IMR-90 (cell line): ENCODE results near the gene LIN37. TPM values are rescaled to one million over a fixed set of nuclear protein-coding genes. Genes with fewer than 3 reads are reported as not detected.

Experiments used
- ATAC-seq: fragments of 200-7000 bp; cut with Tn5 transposase; 2 replicates; pipeline ENCODE4 v1.9.1; 2020; ENCODE audit warnings: low read depth, mild to moderate bottlenecking, moderate library complexity
- BruUV-seq: library from RNA; stranded (reverse); fragments of 400-500 nt; replicated peaks from 2 replicates; lab custom pipeline; 2021; lab: Mats Ljungman, UMichigan
- CTCF ChIA-PET: fragments of 300-600 bp; formaldehyde crosslinking; extraction: SDS; loops from one replicate; lab custom pipeline; 2021; ENCODE audit warnings: antibody characterized with exemption; lab: Yijun Ruan, JAX
- POLR2A ChIA-PET: fragments of 300-600 bp; sonication (Branson Sonifier 250); formaldehyde crosslinking; loops from one replicate; lab custom pipeline; 2022; ENCODE audit warnings: antibody characterized with exemption; ENCODE audit not compliant: unreplicated experiment; lab: Charles Lee
- DNase-seq: peaks from one replicate; pipeline ENCODE4 v3.0.0; 2013
- H2AFZ ChIP-seq: replicated peaks from 2 replicates; pipeline ENCODE3; 2013; ENCODE audit warnings: low read length, mild to moderate bottlenecking; ENCODE audit not compliant: poor library complexity
- H2AK5ac ChIP-seq: 2 replicates; pipeline ENCODE4 v1.6.1; 2013; ENCODE audit warnings: low read depth, low read length, inconsistent platforms
- H2AK9ac ChIP-seq: replicated peaks from 2 replicates; pipeline ENCODE3; 2013; ENCODE audit warnings: mild to moderate bottlenecking, low read depth, low read length, moderate library complexity; ENCODE audit not compliant: poor library complexity
- H2BK120ac ChIP-seq: 2 replicates; pipeline ENCODE4 v1.6.1; 2013; ENCODE audit warnings: low read depth, low read length, inconsistent platforms
- H2BK15ac ChIP-seq: 3 replicates; pipeline ENCODE4 v1.6.1; 2013; ENCODE audit warnings: low read depth, low read length, inconsistent platforms
- H2BK20ac ChIP-seq: 2 replicates; pipeline ENCODE4 v1.6.1; 2013; ENCODE audit warnings: low read depth, mild to moderate bottlenecking, inconsistent platforms, low read length, moderate library complexity
- H2BK5ac ChIP-seq: 2 replicates; pipeline ENCODE4 v1.6.1; 2013; ENCODE audit warnings: mild to moderate bottlenecking, low read depth, low read length, inconsistent platforms; ENCODE audit not compliant: poor library complexity, severe bottlenecking
- H3K14ac ChIP-seq: replicated peaks from 2 replicates; pipeline ENCODE4 v1.6.1; 2013; ENCODE audit warnings: low read depth, low read length, inconsistent platforms
- H3K18ac ChIP-seq: 2 replicates; pipeline ENCODE4 v1.6.1; 2013; ENCODE audit warnings: low read depth, low read length, control low read depth
- H3K23ac ChIP-seq: 2 replicates; pipeline ENCODE4 v1.6.1; 2013; ENCODE audit warnings: low read depth, low read length, inconsistent platforms
- H3K27ac ChIP-seq: 2 replicates; pipeline ENCODE4 v1.5.1; 2013; ENCODE audit warnings: mild to moderate bottlenecking, control low read depth, low read length; ENCODE audit not compliant: insufficient read depth
- H3K27me3 ChIP-seq: 2 replicates; pipeline ENCODE4 v1.6.1; 2013; ENCODE audit warnings: low read length; ENCODE audit not compliant: control insufficient read depth, insufficient read depth
- H3K36me3 ChIP-seq: 2 replicates; pipeline ENCODE4 v1.6.1; 2013; ENCODE audit warnings: low read length, mixed read lengths; ENCODE audit not compliant: control insufficient read depth, insufficient read depth
- H3K4ac ChIP-seq: 2 replicates; pipeline ENCODE4 v1.6.1; 2013; ENCODE audit warnings: low read depth, low read length, inconsistent platforms
- H3K4me1 ChIP-seq: 2 replicates; pipeline ENCODE4 v1.6.1; 2013; ENCODE audit warnings: low read length, mixed read lengths; ENCODE audit not compliant: control insufficient read depth, insufficient read depth
- H3K4me2 ChIP-seq: 2 replicates; pipeline ENCODE4 v1.6.1; 2013; ENCODE audit warnings: low read depth, mild to moderate bottlenecking, control low read depth, low read length, moderate library complexity
- H3K4me3 ChIP-seq: 2 replicates; pipeline ENCODE4 v1.5.1; 2013; ENCODE audit warnings: low read depth, mild to moderate bottlenecking, control low read depth, low read length, moderate library complexity; ENCODE audit not compliant: insufficient read depth
- H3K56ac ChIP-seq: 2 replicates; pipeline ENCODE4 v1.6.1; 2013; ENCODE audit warnings: low read length, inconsistent platforms; ENCODE audit not compliant: insufficient read depth; ENCODE audit errors: extremely low read depth
- H3K79me1 ChIP-seq, 2 experiments: 2 replicates each; pipeline ENCODE4 v1.6.1; 2013; ENCODE audit warnings: low read length in 2 of 2, inconsistent platforms in 1 of 2, low read depth in 1 of 2
- H3K9ac ChIP-seq: 2 replicates; pipeline ENCODE4 v1.6.1; 2013; ENCODE audit warnings: low read depth, low read length, control low read depth
- H3K9me1 ChIP-seq: 2 replicates; pipeline ENCODE4 v1.6.1; 2013; ENCODE audit warnings: low read length, inconsistent platforms; ENCODE audit not compliant: insufficient read depth
- H3K9me3 ChIP-seq: 2 replicates; pipeline ENCODE4 v1.6.1; 2013; ENCODE audit warnings: low read length; ENCODE audit not compliant: control insufficient read depth, insufficient read depth
- H4K20me1 ChIP-seq: 2 replicates; pipeline ENCODE4 v1.6.1; 2013; ENCODE audit warnings: low read length, inconsistent platforms; ENCODE audit not compliant: insufficient read depth
- H4K5ac ChIP-seq: 2 replicates; pipeline ENCODE4 v1.6.1; 2013; ENCODE audit warnings: mild to moderate bottlenecking, low read depth, low read length, control low read depth
- H4K8ac ChIP-seq, 2 experiments: 2 replicates each; pipeline ENCODE4 v1.6.1; 2013; ENCODE audit warnings: low read depth in 2 of 2, low read length in 2 of 2, control low read depth in 1 of 2, inconsistent platforms in 1 of 2
- H4K91ac ChIP-seq: 2 replicates; pipeline ENCODE4 v1.6.1; 2013; ENCODE audit warnings: low read depth, low read length, inconsistent platforms; ENCODE audit not compliant: insufficient read depth
- BHLHE40 ChIP-seq: fragments of 150-350 bp; IDR thresholded peaks from 2 replicates; pipeline ENCODE4 v1.6.1; 2016; ENCODE audit warnings: mild to moderate bottlenecking, low read depth, low read length
- CEBPB ChIP-seq: IDR thresholded peaks from 2 replicates; pipeline ENCODE4 v1.6.1; 2012; ENCODE audit warnings: low read depth, low read length, improper control_type of control experiment
- CHD1 ChIP-seq: IDR thresholded peaks from 2 replicates; pipeline ENCODE4 v1.6.1; 2012; ENCODE audit warnings: low read depth, low read length, improper control_type of control experiment
- ELK1 ChIP-seq: fragments of 150-350 bp; IDR thresholded peaks from 2 replicates; pipeline ENCODE4 v1.6.1; 2016; ENCODE audit warnings: low read depth, mild to moderate bottlenecking, low read length, moderate library complexity, borderline replicate concordance
- FOS ChIP-seq: fragments of 150-350 bp; IDR thresholded peaks from 2 replicates; pipeline ENCODE4 v1.6.1; 2016; ENCODE audit warnings: low read depth, low read length
- MAFK ChIP-seq: IDR thresholded peaks from 2 replicates; pipeline ENCODE4 v1.6.1; 2012; ENCODE audit warnings: low read depth, low read length, improper control_type of control experiment
- MAZ ChIP-seq: IDR thresholded peaks from 2 replicates; pipeline ENCODE4 v1.6.1; 2012; ENCODE audit warnings: low read depth, mild to moderate bottlenecking, low read length, improper control_type of control experiment, moderate library complexity, borderline replicate concordance
- MXI1 ChIP-seq: IDR thresholded peaks from 2 replicates; pipeline ENCODE4 v1.6.1; 2012; ENCODE audit warnings: low read depth, mild to moderate bottlenecking, low read length, moderate library complexity, borderline replicate concordance
- NFE2L2 ChIP-seq: fragments of 150-350 bp; IDR thresholded peaks from 2 replicates; pipeline ENCODE4 v1.6.1; 2016; ENCODE audit warnings: low read depth, mild to moderate bottlenecking, low read length
- RAD21 ChIP-seq: IDR thresholded peaks from 2 replicates; pipeline ENCODE4 v1.6.1; 2012; ENCODE audit warnings: low read length, improper control_type of control experiment
- RCOR1 ChIP-seq: IDR thresholded peaks from 2 replicates; pipeline ENCODE4 v1.6.1; 2012; ENCODE audit warnings: mild to moderate bottlenecking, low read length, improper control_type of control experiment; ENCODE audit not compliant: insufficient replicate concordance
- RFX5 ChIP-seq: IDR thresholded peaks from 2 replicates; pipeline ENCODE4 v1.8.0; 2012; ENCODE audit warnings: low read depth, mild to moderate bottlenecking, low read length, moderate library complexity
- USF2 ChIP-seq: fragments of 150-350 bp; IDR thresholded peaks from 2 replicates; pipeline ENCODE4 v1.6.1; 2017; ENCODE audit warnings: mild to moderate bottlenecking, antibody characterized with exemption, low read length, low read depth
- WGBS, 2 experiments: methylation state at CpG; one replicate each; pipeline versions ENCODE4 v1.1.5 to v1.1.7; 2013; ENCODE audit warnings: missing lambda C conversion rate in 2 of 2; ENCODE audit not compliant: insufficient read length in 1 of 2; ENCODE audit errors: extremely low coverage in 2 of 2; 5-methylcytosine and 5-hydroxymethylcytosine counted together
- dilution Hi-C: fragments of 300-500 bp; cut with HindIII; formaldehyde crosslinking; loops from one replicate; pipeline ENCODE4 v1.14.3; 2018; ENCODE audit warnings: low sequenced_read_pairs; ENCODE audit not compliant: unreplicated experiment
- in situ Hi-C: fragments of 300-500 bp; cut with MboI; formaldehyde crosslinking; loops from 3 replicates; pipeline ENCODE4 v1.14.3; 2019; ENCODE audit warnings: low sequenced_read_pairs, inconsistent platforms, mixed read lengths
- intact Hi-C: fragments of 100-400 bp; cut with micrococcal nuclease; formaldehyde crosslinking; loops from 2 replicates; pipeline ENCODE4 v1.10.0; 2022
- polyA plus RNA-seq, 3 experiments: library from polyadenylated mRNA; depleted of rRNA; stranded (reverse); fragments of >200 nt; gene quantifications; 2 replicates each; pipeline ENCODE4 v1.2.3, GENCODE V29; 2012; ENCODE audit warnings: low replicate concordance in 1 of 3
- total RNA-seq: library from RNA; depleted of rRNA; stranded (reverse); fragments of >200 nt; gene quantifications from 2 replicates; pipeline ENCODE4 v1.2.3, GENCODE V29; 2012

LIN37 gene
- total and polyA plus RNA-seq, 2 of the 4 experiments (the other 2 are of a cell fraction): 12.7 to 23.1 TPM

- Histone ChIP-seq H3K9me1 (no peaks in the 10 kb centered on the region), H4K8ac (no peak overlapping the region), H2BK120ac (no peak overlapping the region), H3K9me3 (no peaks in the 10 kb centered on the region), H2BK20ac (no peak overlapping the region), H3K23ac (no peak overlapping the region), H3K79me1 (peaks cover 0 to 22% of the 10 kb centered on the region in 2 experiments; a peak in 3 of 4 replicates), H2AFZ (no peak overlapping the region), H3K36me3 (peaks cover 90% of the 10 kb centered on the region), H2BK15ac (no peak overlapping the region), H3K4me1 (no peaks in the 10 kb centered on the region), H3K4ac (no peak overlapping the region), H3K9ac (no peak overlapping the region), H3K4me2 (no peak overlapping the region), H3K27me3 (no peaks in the 10 kb centered on the region), H3K14ac (no peak overlapping the region), H3K27ac (no peak overlapping the region), H2BK5ac (no peak overlapping the region), H2AK9ac (no peak overlapping the region), H3K4me3 (no peak overlapping the region), H3K18ac (no peak overlapping the region), H3K56ac (no peak overlapping the region), H4K20me1 (peaks cover 9% of the 10 kb centered on the region), H4K91ac (no peak overlapping the region), H2AK5ac (no peak overlapping the region), H4K5ac (no peak overlapping the region)
- BruUV-seq: no TSS peak
- in situ Hi-C loops (no loop called here), intact Hi-C loops (no loop called here), dilution Hi-C loops (no loop called here)
- ChIA-PET CTCF (no interaction called here), POLR2A (no interaction called here)
- DNase-seq (no peak), ATAC-seq (no peak)
- WGBS, 2 experiments: 63% methylated on average over 4 of the region's 21 CpGs; no CpG with 5 or more reads in 1 of the 2 experiments
- no peak for TF ChIP-seq CHD1
- TF ChIP-seq RFX5: no peak
- TF ChIP-seq MAZ: no peak
- TF ChIP-seq ELK1: no peak
- no peak for TF ChIP-seq USF2
- no peak for TF ChIP-seq MXI1
- TF ChIP-seq RAD21: no peak
- no peak for TF ChIP-seq RCOR1
- TF ChIP-seq BHLHE40: no peak
- no peak for TF ChIP-seq NFE2L2
- no peak for TF ChIP-seq FOS
- TF ChIP-seq CEBPB: no peak
- no peak for TF ChIP-seq MAFK
Measured at GRCh38 chr19:35731779-35732405, 16.5 kb upstream of the LIN37 start.
